Mammary microvascular endothelial cell (primary cell): Measurements from ENCODE around the gene CCNY. TPM values are rescaled to one million over a fixed set of nuclear protein-coding genes. Genes with fewer than 3 reads are reported as not detected.

Source experiments
- total RNA-seq: library from RNA; depleted of rRNA; stranded (reverse); fragments of >200 nt; gene quantifications from 2 replicates; pipeline ENCODE4 v1.2.3, GENCODE V29; 2015

The CCNY gene
- total RNA-seq, result 50.8 and 73.6 TPM in 2 replicates

GRCh38 chr10:35336084-35336831, at the start of gene CCNY:
Gene CCNY, plus strand, starts transcription at chr10:35336509. Its CDS starts 545 bp downstream, at chr10:35337054.

GRCh38 chr10:35605191-35605590, 268.9 kb downstream of the CCNY start, which contains the start of gene GJD4:
Gene GJD4, plus strand, starts transcription at chr10:35605341. Its CDS starts 227 bp downstream, at chr10:35605568.

Other genes with a start within 250 kb of the CCNY start
- gene CUL2, start 246.2 kb upstream of the CCNY start, total RNA-seq, result 32.8 and 34.3 TPM in 2 replicates
- 53.5 and 79.2 TPM in 2 replicates for gene CREM, start 209.7 kb upstream of the CCNY start, total RNA-seq